Measurements from ENCODE around the gene B4GALT6. TPM values are rescaled to one million over a fixed set of nuclear protein-coding genes. Genes with fewer than 3 reads are reported as not detected.
A peak's percentile ranks its signal among the peaks of the same experiment; 100 is the strongest.

Gene B4GALT6
- total and polyA plus RNA-seq, 10 of the 15 experiments (the other 5 are each of a cell fraction or from before 2014, with no cell fraction given), result 11.9 to 47.4 (median 18.0) TPM

DNA sequence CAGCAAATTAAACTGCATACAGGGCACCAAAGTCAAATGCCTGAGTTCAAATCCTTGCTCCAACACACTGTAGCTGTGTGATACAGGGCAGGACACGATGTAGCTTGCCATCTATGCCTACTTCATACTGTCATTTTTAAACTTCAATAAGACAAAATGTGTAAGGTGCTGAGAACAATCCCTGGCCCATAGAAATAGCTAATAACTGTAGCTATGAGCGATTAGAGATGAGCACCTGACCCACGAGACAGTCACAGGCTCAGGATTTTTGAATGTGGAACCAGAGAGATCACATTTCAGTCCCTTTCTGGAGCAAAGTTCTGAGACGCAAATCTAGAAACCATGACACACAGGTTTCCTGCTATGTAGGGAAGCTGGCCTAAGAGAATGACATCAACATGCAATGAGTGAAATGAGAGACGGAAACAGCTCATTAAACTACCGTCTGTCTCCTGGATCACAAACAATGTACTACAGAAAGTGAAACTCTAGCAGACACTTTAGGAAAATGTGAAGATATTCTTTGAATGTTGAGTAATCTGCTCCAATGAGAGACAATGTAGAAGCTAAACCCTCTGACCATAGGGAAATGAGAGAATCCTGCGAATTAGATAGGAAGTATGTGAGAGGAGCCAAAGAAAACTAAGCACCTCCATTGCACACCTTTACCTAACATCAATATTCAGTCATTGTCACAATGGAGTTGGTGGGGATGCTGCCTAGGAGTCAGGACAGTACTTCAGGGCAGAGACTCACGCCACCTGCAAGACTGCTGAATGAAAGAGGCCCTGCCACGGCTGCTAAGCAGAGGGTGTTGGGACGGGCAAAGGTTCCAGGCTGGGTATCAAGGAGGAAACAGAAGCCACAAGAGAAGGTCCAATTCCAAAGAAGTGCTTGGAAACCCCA is 25.5 kb downstream of the B4GALT6 start:
- 1% methylated on average over 10 of the region's 10 CpGs for WGBS (ENCODE audit: insufficient coverage, insufficient replicate concordance, low lambda C conversion rate, missing lambda C conversion rate)
- Histone ChIP-seq H3K79me2 (ENCODE audit: control insufficient read depth, insufficient read depth, low read length) (peaks cover 25% of the 10 kb centered on the region), H3K36me3 (ENCODE audit: control insufficient read depth in 2 of 2, insufficient read depth in 2 of 2, low read length in 1 of 2) (peaks cover 0 to 5% of the 10 kb centered on the region in 2 experiments; a peak in 2 of 4 replicates), H3K27me3 (replicated peaks in 1 of 2; ENCODE audit: control insufficient read depth in 2 of 2, insufficient read depth in 2 of 2, low read length in 1 of 2) (no peaks in the 10 kb centered on the region), H3K4me3 (peak overlapping the region; percentile 56), H3K9ac (ENCODE audit: control insufficient read depth, insufficient read depth, low read length) (peak overlapping the region; percentile 62), H2AFZ (ENCODE audit: control insufficient read depth, low read depth, low read length) (peak overlapping the region; percentile 20), H3K27ac (ENCODE audit: control insufficient read depth, insufficient read depth) (peak overlapping the region; percentile 98), H3K4me2 (ENCODE audit: control insufficient read depth, insufficient read depth) (peak overlapping the region; percentile 79), H4K20me1 (ENCODE audit: control insufficient read depth, insufficient read depth) (no peaks in the 10 kb centered on the region), H3K4me1 (ENCODE audit: control insufficient read depth, insufficient read depth, low read length) (peaks cover 37% of the 10 kb centered on the region), H3K9me3 (replicated peaks; ENCODE audit: control insufficient read depth, insufficient read depth, low read length) (peaks cover 8% of the 10 kb centered on the region)
- in situ Hi-C loops (cut with MboI), result no loop called here
- FAIRE-seq, result peak; percentile 86
- intact Hi-C loops (cut with micrococcal nuclease; ENCODE audit: unreplicated experiment), result loop anchor here (1.0 to 10.0 kb wide), 6 partner anchors 10 to 394 kb away; partner anchors contain the start of genes B4GALT6 and DSG2
- peak; percentile 89 for DNase-seq (ENCODE audit: low read depth, low spot score)
- ChIA-PET RAD21 (ENCODE audit: unreplicated experiment) (interaction anchor here (0.6 to 4.7 kb wide), 24 partner anchors 9 to 401 kb away, joined by 3 to 102 read pairs (median 4); partner anchors contain the start of genes B4GALT6 and TRAPPC8), SMC1A (ENCODE audit: uncharacterized antibody, unreplicated experiment) (interaction anchor here (0.6 to 8.5 kb wide), 14 partner anchors 8 to 168 kb away, joined by 3 to 169 read pairs (median 8); partner anchors contain the start of gene B4GALT6), CTCF (interaction anchor here (0.8 to 3.0 kb wide), 13 partner anchors 9 to 99 kb away, joined by 3 to 38 read pairs (median 5); no protein-coding TSS in a partner anchor), POLR2A (interaction anchor here (0.5 to 7.3 kb wide), 14 partner anchors 9 to 284 kb away, joined by 3 to 64 read pairs (median 5); partner anchors contain the start of gene TRAPPC8)
- peak; percentile 81 for ATAC-seq
- TSS peak; percentile 81 for BruUV-seq (replicated peaks)
- TF ChIP-seq, protein P1, sequence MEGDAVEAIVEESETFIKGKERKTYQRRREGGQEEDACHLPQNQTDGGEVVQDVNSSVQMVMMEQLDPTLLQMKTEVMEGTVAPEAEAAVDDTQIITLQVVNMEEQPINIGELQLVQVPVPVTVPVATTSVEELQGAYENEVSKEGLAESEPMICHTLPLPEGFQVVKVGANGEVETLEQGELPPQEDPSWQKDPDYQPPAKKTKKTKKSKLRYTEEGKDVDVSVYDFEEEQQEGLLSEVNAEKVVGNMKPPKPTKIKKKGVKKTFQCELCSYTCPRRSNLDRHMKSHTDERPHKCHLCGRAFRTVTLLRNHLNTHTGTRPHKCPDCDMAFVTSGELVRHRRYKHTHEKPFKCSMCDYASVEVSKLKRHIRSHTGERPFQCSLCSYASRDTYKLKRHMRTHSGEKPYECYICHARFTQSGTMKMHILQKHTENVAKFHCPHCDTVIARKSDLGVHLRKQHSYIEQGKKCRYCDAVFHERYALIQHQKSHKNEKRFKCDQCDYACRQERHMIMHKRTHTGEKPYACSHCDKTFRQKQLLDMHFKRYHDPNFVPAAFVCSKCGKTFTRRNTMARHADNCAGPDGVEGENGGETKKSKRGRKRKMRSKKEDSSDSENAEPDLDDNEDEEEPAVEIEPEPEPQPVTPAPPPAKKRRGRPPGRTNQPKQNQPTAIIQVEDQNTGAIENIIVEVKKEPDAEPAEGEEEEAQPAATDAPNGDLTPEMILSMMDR (IDR thresholded peaks at IDR 0.05 in 2 of 3, conservative IDR thresholded peaks at IDR 0.05 in 1 of 3; ENCODE audit: control insufficient read depth in 2 of 3, extremely low read depth in 1 of 3, insufficient read depth in 1 of 3, low read depth in 3 of 3, low read length in 3 of 3), result no peak
- TF ChIP-seq NFXL1 (IDR thresholded peaks at IDR 0.05; ENCODE audit: borderline replicate concordance), result no peak
- TF ChIP-seq JUNB (IDR thresholded peaks at IDR 0.05), result peak; percentile 48
- TF ChIP-seq, protein P2, sequence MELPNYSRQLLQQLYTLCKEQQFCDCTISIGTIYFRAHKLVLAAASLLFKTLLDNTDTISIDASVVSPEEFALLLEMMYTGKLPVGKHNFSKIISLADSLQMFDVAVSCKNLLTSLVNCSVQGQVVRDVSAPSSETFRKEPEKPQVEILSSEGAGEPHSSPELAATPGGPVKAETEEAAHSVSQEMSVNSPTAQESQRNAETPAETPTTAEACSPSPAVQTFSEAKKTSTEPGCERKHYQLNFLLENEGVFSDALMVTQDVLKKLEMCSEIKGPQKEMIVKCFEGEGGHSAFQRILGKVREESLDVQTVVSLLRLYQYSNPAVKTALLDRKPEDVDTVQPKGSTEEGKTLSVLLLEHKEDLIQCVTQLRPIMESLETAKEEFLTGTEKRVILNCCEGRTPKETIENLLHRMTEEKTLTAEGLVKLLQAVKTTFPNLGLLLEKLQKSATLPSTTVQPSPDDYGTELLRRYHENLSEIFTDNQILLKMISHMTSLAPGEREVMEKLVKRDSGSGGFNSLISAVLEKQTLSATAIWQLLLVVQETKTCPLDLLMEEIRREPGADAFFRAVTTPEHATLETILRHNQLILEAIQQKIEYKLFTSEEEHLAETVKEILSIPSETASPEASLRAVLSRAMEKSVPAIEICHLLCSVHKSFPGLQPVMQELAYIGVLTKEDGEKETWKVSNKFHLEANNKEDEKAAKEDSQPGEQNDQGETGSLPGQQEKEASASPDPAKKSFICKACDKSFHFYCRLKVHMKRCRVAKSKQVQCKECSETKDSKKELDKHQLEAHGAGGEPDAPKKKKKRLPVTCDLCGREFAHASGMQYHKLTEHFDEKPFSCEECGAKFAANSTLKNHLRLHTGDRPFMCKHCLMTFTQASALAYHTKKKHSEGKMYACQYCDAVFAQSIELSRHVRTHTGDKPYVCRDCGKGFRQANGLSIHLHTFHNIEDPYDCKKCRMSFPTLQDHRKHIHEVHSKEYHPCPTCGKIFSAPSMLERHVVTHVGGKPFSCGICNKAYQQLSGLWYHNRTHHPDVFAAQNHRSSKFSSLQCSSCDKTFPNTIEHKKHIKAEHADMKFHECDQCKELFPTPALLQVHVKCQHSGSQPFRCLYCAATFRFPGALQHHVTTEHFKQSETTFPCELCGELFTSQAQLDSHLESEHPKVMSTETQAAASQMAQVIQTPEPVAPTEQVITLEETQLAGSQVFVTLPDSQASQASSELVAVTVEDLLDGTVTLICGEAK (IDR thresholded peaks at IDR 0.05; ENCODE audit: borderline replicate concordance), result no peak
- peak; percentile 45; the same call in 2 of the 3 replicates for TF ChIP-seq POU2F2 (IDR thresholded peaks at IDR 0.05; ENCODE audit: borderline replicate concordance, low read depth, low read length)
- no peak for TF ChIP-seq WRNIP1 (IDR thresholded peaks at IDR 0.05; ENCODE audit: borderline replicate concordance, low read depth, low read length)
- no peak for TF ChIP-seq CHD2 (IDR thresholded peaks at IDR 0.05; ENCODE audit: borderline replicate concordance, low read depth, low read length)
- TF ChIP-seq IKZF2 (IDR thresholded peaks at IDR 0.05), result peak; percentile 23 to 67
- no peak for TF ChIP-seq MEF2B (IDR thresholded peaks at IDR 0.05; ENCODE audit: partially characterized antibody, poor library complexity, severe bottlenecking)
- no peak for TF ChIP-seq ZNF217 (IDR thresholded peaks at IDR 0.05)
- no peak for TF ChIP-seq ZNF274 (IDR thresholded peaks at IDR 0.05; ENCODE audit: insufficient read depth, insufficient read length)
- peak in 1 of 2 experiments; percentile 50; a peak in 1 of 4 replicates for TF ChIP-seq CEBPB (IDR thresholded peaks at IDR 0.05; ENCODE audit: borderline replicate concordance in 1 of 2, low read depth in 2 of 2, low read length in 2 of 2)
- TF ChIP-seq CBX5 (IDR thresholded peaks at IDR 0.05; ENCODE audit: low read depth), result no peak; the same call in 1 of the 2 replicates
- TF ChIP-seq POLR2AphosphoS5 (IDR thresholded peaks at IDR 0.05; ENCODE audit: low read length), result no peak; the same call in 1 of the 2 replicates
- TF ChIP-seq LARP7 (IDR thresholded peaks at IDR 0.05), result no peak
